Renal cortex interstitium (tissue), 11 donors: ENCODE data around the gene CDKAL1. TPM values are rescaled to one million over a fixed set of nuclear protein-coding genes. Genes with fewer than 3 reads are reported as not detected.

ENCODE experiments used
- DNase-seq, 11 donors: peaks; one replicate each; pipeline ENCODE4 v3.0.0-alpha.2; 2013; ENCODE audit warnings: low read depth in 9 of 11, low spot score in 4 of 11; ENCODE audit errors: extremely low read depth in 1 of 11
- polyA plus RNA-seq, 3 donors: library from polyadenylated mRNA; unstranded; fragments of 120-200 nt; gene quantifications; one replicate each; pipeline ENCODE4 v1.2.1, GENCODE V29; 2013; ENCODE audit not compliant: insufficient read length in 3 of 3

Gene CDKAL1
- polyA plus RNA-seq, 3 donors = 18.2 to 20.5 (median 20.5) TPM

GRCh38 chr6:20657274-20657800 is 123.1 kb downstream of the CDKAL1 start:
- DNase-seq = no peak

- no peak for DNase-seq
Measured at GRCh38 chr6:20658053-20658452, 123.8 kb downstream of the CDKAL1 start.

- no peak for DNase-seq
Measured at GRCh38 chr6:20658516-20658915, 124.3 kb downstream of the CDKAL1 start.

GRCh38 chr6:20660534-20660933 is 126.3 kb downstream of the CDKAL1 start:
- no peak for DNase-seq

- DNase-seq = peak in 8 of 11 donors; percentile 17 to 51 (median 26)
Measured at GRCh38 chr6:20661721-20662120, 127.5 kb downstream of the CDKAL1 start.

GRCh38 chr6:20664250-20664649 is 130.0 kb downstream of the CDKAL1 start:
- DNase-seq = no peak

GRCh38 chr6:20665290-20665689 is 131.0 kb downstream of the CDKAL1 start:
- no peak for DNase-seq

- no peak for DNase-seq
Measured at GRCh38 chr6:20669571-20670314, 135.5 kb downstream of the CDKAL1 start.

- DNase-seq = no peak
Measured at GRCh38 chr6:20670750-20671149, 136.5 kb downstream of the CDKAL1 start.

- no peak for DNase-seq
Measured at GRCh38 chr6:20672038-20672437, 137.8 kb downstream of the CDKAL1 start.

- no peak for DNase-seq
Measured at GRCh38 chr6:20673458-20673857, 139.2 kb downstream of the CDKAL1 start.

- DNase-seq = no peak
Measured at GRCh38 chr6:20674664-20675063, 140.4 kb downstream of the CDKAL1 start.

- no peak for DNase-seq
Measured at GRCh38 chr6:20678831-20679352, 144.6 kb downstream of the CDKAL1 start.

- no peak for DNase-seq
Measured at GRCh38 chr6:20680697-20681165, 146.5 kb downstream of the CDKAL1 start.

- no peak for DNase-seq
Measured at GRCh38 chr6:20681243-20681684, 147.0 kb downstream of the CDKAL1 start.

GRCh38 chr6:20684474-20684873 is 150.2 kb downstream of the CDKAL1 start:
- DNase-seq = no peak

- no peak for DNase-seq
Measured at GRCh38 chr6:20686142-20686541, 151.9 kb downstream of the CDKAL1 start.

- DNase-seq = no peak
Measured at GRCh38 chr6:20687494-20687893, 153.2 kb downstream of the CDKAL1 start.

GRCh38 chr6:20688710-20689500 is 154.6 kb downstream of the CDKAL1 start:
- no peak for DNase-seq

GRCh38 chr6:20691185-20691584 is 156.9 kb downstream of the CDKAL1 start:
- DNase-seq = no peak
